Thyroid gland (tissue), 4 donors: ENCODE results near the gene TTK. TPM values are rescaled to one million over a fixed set of nuclear protein-coding genes. Genes with fewer than 3 reads are reported as not detected.

Experiments
- DNase-seq, 2 donors: peaks; one replicate each; pipeline ENCODE4 v3.0.0-alpha.2; 2019
- H3K27ac ChIP-seq, 3 donors: fragments of 200-600 bp; sonication (generic); 1 replicate in 2 of 3; 2 replicates in 1 of 3; pipeline ENCODE4 v1.5.1; 2016 to 2019; ENCODE audit warnings: mild to moderate bottlenecking in 1 of 3, moderate library complexity in 1 of 3
- H3K27me3 ChIP-seq: fragments of 200-600 bp; sonication (generic); one replicate; pipeline ENCODE4 v1.5.1; 2019
- H3K36me3 ChIP-seq, 2 donors: fragments of 200-600 bp; sonication (generic); one replicate each; pipeline ENCODE4 v1.5.1; 2016 to 2019
- H3K4me1 ChIP-seq, 2 donors: fragments of 200-600 bp; sonication (generic); one replicate each; pipeline ENCODE4 v1.5.1; 2017 to 2019
- H3K4me3 ChIP-seq, 3 donors: fragments of 200-600 bp; sonication (generic); replicated peaks in 1 of 3; 1 replicate in 2 of 3; 2 replicates in 1 of 3; pipeline ENCODE4 v1.5.1; 2016; ENCODE audit warnings: mild to moderate bottlenecking in 1 of 3
- H3K9me3 ChIP-seq: fragments of 200-600 bp; sonication (generic); one replicate; pipeline ENCODE4 v1.5.1; 2017
- POLR2A ChIP-seq, 2 donors: fragments of 450-650 bp; IDR thresholded peaks; one replicate each; pipeline ENCODE4 v1.6.1; 2017; ENCODE audit warnings: antibody characterized with exemption in 2 of 2, mild to moderate bottlenecking in 2 of 2, moderate library complexity in 1 of 2
- WGBS, 2 donors: methylation state at CpG; one replicate each; pipeline ENCODE4 v1.1.5; 2017; 5-methylcytosine and 5-hydroxymethylcytosine counted together
- intact Hi-C: fragments of 100-400 bp; cut with DNase I; formaldehyde crosslinking; loops from one replicate; pipeline ENCODE4 v1.15.1; 2023
- total RNA-seq, 4 donors: library from RNA; depleted of rRNA; stranded (reverse); fragments of >200 nt; gene quantifications; one replicate each; pipeline ENCODE4 v1.2.3, GENCODE V29; 2016
- TF ChIP-seq, protein P1 (sequence below), 6 experiments: fragments of 200-600 bp in 3 of 6; fragments of 450-650 bp in 3 of 6; sonication (generic) in 3 of 6; IDR thresholded peaks; one replicate each; pipeline ENCODE4 v1.5.1; 2016 to 2019; ENCODE audit warnings: antibody characterized with exemption in 6 of 6, mild to moderate bottlenecking in 2 of 6, inconsistent platforms in 1 of 6, moderate library complexity in 1 of 6

Gene TTK
- total RNA-seq, 4 donors from 2014 or later: 0.33 to 1.9 (median 0.81) TPM; not detected in 1

DNA sequence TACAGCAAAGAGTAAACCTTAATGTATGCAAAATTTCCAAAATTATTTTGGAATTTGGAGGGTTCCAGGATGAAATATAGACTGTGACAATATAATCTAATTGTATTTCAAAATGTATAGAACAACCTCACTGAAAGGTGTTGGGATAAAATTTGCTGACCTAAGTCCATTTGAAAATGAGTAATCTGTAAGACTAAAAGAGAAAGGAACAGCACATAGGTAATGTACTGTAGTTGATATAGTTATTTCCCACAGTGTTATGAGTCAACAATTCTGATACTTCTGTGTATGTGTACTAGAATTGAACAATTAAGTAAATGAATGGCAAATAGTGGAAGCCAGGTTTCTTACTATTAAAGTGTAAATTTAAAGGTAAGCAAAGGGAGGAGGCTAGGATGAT lies 33.3 kb upstream of the TTK start:
- Histone ChIP-seq H3K4me3 (no peak overlapping the region), H3K27ac (no peak overlapping the region), H3K36me3 (no peaks in the 10 kb centered on the region), H3K9me3 (no peaks in the 10 kb centered on the region), H3K4me1 (no peaks in the 10 kb centered on the region), H3K27me3 (no peaks in the 10 kb centered on the region)
- no peak for DNase-seq
- intact Hi-C loops: no loop called here
- no peak for TF ChIP-seq POLR2A (IDR thresholded peaks at IDR 0.05)
- TF ChIP-seq, protein P1, sequence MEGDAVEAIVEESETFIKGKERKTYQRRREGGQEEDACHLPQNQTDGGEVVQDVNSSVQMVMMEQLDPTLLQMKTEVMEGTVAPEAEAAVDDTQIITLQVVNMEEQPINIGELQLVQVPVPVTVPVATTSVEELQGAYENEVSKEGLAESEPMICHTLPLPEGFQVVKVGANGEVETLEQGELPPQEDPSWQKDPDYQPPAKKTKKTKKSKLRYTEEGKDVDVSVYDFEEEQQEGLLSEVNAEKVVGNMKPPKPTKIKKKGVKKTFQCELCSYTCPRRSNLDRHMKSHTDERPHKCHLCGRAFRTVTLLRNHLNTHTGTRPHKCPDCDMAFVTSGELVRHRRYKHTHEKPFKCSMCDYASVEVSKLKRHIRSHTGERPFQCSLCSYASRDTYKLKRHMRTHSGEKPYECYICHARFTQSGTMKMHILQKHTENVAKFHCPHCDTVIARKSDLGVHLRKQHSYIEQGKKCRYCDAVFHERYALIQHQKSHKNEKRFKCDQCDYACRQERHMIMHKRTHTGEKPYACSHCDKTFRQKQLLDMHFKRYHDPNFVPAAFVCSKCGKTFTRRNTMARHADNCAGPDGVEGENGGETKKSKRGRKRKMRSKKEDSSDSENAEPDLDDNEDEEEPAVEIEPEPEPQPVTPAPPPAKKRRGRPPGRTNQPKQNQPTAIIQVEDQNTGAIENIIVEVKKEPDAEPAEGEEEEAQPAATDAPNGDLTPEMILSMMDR (IDR thresholded peaks at IDR 0.05): no peak

GRCh38 chr6:79981652-79982051 lies 22.8 kb upstream of the TTK start:
- no peaks in the 10 kb centered on the region for H3K9me3 ChIP-seq
- H3K27ac ChIP-seq: no peak overlapping the region
- no peak overlapping the region for H3K4me3 ChIP-seq
- no peak for DNase-seq
- H3K4me1 ChIP-seq: no peaks in the 10 kb centered on the region
- WGBS, 2 donors: 92 to 97% methylated on average over 4 of the region's 4 CpGs
- no peaks in the 10 kb centered on the region for H3K36me3 ChIP-seq
- H3K27me3 ChIP-seq: no peaks in the 10 kb centered on the region
- intact Hi-C loops: no loop called here
- TF ChIP-seq POLR2A (IDR thresholded peaks at IDR 0.05): no peak

- no peak overlapping the region for H3K4me3 ChIP-seq
- no peaks in the 10 kb centered on the region for H3K27me3 ChIP-seq
- intact Hi-C loops: no loop called here
- H3K9me3 ChIP-seq: no peaks in the 10 kb centered on the region
- no peak overlapping the region for H3K27ac ChIP-seq
- no peaks in the 10 kb centered on the region for H3K4me1 ChIP-seq
- DNase-seq: peak; percentile 11 to 33
- H3K36me3 ChIP-seq: no peaks in the 10 kb centered on the region
- 15 to 32% methylated on average over 2 of the region's 2 CpGs for WGBS, 2 donors
- no peak for TF ChIP-seq POLR2A (IDR thresholded peaks at IDR 0.05)
- TF ChIP-seq, protein P1 (IDR thresholded peaks at IDR 0.05): no peak
These were observed 20.2 kb upstream of the TTK start for GRCh38 chr6:79984261-79984660.

GRCh38 chr6:79985128-79985527 lies 19.3 kb upstream of the TTK start:
- Histone ChIP-seq H3K36me3 (no peaks in the 10 kb centered on the region), H3K27me3 (no peaks in the 10 kb centered on the region), H3K4me3 (no peak overlapping the region), H3K4me1 (no peaks in the 10 kb centered on the region), H3K27ac (no peak overlapping the region), H3K9me3 (no peaks in the 10 kb centered on the region)
- TF ChIP-seq, protein P1 (IDR thresholded peaks at IDR 0.05): no peak
- TF ChIP-seq POLR2A (IDR thresholded peaks at IDR 0.05): no peak
- DNase-seq: no peak
- intact Hi-C loops: no loop called here

DNA sequence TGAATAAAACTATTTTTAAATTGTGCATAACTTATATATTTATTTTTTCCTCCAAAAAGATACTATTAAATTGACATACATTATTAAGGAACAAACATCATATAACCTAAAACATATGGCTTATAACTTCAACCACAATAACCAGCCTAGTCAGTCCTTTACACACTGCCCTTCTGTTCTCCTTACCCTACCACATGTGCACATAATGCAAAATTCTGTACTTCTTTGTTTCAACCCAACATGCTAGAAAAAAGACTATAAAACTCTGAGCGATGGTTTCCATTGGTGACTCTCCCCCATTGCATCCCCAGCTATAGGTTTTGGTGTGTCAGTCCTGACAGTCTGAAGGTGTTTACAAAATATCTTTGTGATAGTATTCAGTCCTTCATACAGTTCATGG lies 14.8 kb upstream of the TTK start:
- Histone ChIP-seq H3K36me3 (no peaks in the 10 kb centered on the region), H3K4me3 (no peak overlapping the region), H3K27ac (no peak overlapping the region), H3K4me1 (no peaks in the 10 kb centered on the region), H3K9me3 (no peaks in the 10 kb centered on the region), H3K27me3 (no peaks in the 10 kb centered on the region)
- 97% methylated on average over 1 of the region's 1 CpG for WGBS, 2 donors
- intact Hi-C loops: no loop called here
- no peak for DNase-seq
- no peak for TF ChIP-seq POLR2A (IDR thresholded peaks at IDR 0.05)
- TF ChIP-seq, protein P1 (IDR thresholded peaks at IDR 0.05): no peak
